ENCODE data around the gene UBA3. TPM values are rescaled to one million over a fixed set of nuclear protein-coding genes. Genes with fewer than 3 reads are reported as not detected.

UBA3 gene
- polyA plus RNA-seq, 3 donors, result 77.1 to 88.5 (median 81.7) TPM

GRCh38 chr3:69032142-69032541 is 48.0 kb downstream of the UBA3 start:
- H3K27ac Mint-ChIP-seq, result peak overlapping the region in 3 of 7 donors; percentile 46 to 91 (median 81)
- Histone ChIP-seq H4K20me1 (ENCODE audit: insufficient read depth, low read length) (no peaks in the 10 kb centered on the region), H3K4me2 (replicated peaks; ENCODE audit: extremely low read depth, low read length, poor library complexity, severe bottlenecking) (no peak overlapping the region), H3K9ac (ENCODE audit: insufficient read depth, low read length, poor library complexity, severe bottlenecking) (no peak overlapping the region), H3K4me1 (ENCODE audit: control insufficient read depth in 1 of 2, insufficient read depth in 2 of 2, low read length in 2 of 2) (peaks cover 13 to 14% of the 10 kb centered on the region in 2 donors), H3K27ac (ENCODE audit: low read depth in 1 of 2, low read length in 2 of 2) (peak overlapping the region in 1 of 2 donors; percentile 63), H3K27me3 (ENCODE audit: control insufficient read depth in 2 of 2, insufficient read depth in 2 of 2, low read length in 2 of 2) (no peaks in the 10 kb centered on the region), H3K4me3 (replicated peaks in 1 of 3; ENCODE audit: low read depth in 2 of 3, low read length in 3 of 3) (no peak overlapping the region), H3K9me3 (replicated peaks in 1 of 2; ENCODE audit: control insufficient read depth in 1 of 2, insufficient read depth in 1 of 2, low read length in 2 of 2) (no peaks in the 10 kb centered on the region), H2AFZ (ENCODE audit: insufficient read depth, low read depth, low read length, poor library complexity, severe bottlenecking) (no peak overlapping the region), H3K36me3 (replicated peaks in 1 of 2; ENCODE audit: control insufficient read depth in 1 of 2, insufficient read depth in 2 of 2, low read length in 2 of 2) (peaks cover 83 to 92% of the 10 kb centered on the region in 2 donors), H3K79me2 (ENCODE audit: insufficient read depth, low read length) (peaks cover 10% of the 10 kb centered on the region)
- no CpG with 5 or more reads among the region's 2 CpGs for WGBS (ENCODE audit: insufficient coverage)
- H3K4me3 Mint-ChIP-seq, result no peak overlapping the region
- peaks cover 0 to 2% (median 0%) of the 10 kb centered on the region in 3 donors for H3K27me3 Mint-ChIP-seq (ENCODE audit: low read depth in 3 of 3)
- no peak for DNase-seq
- no peak for TF ChIP-seq CTCF (IDR thresholded peaks at IDR 0.05)
- peaks cover 8% of the 10 kb centered on the region for H3K4me1 Mint-ChIP-seq
- no peaks in the 10 kb centered on the region for H3K9me3 Mint-ChIP-seq
- intact Hi-C loops (cut with micrococcal nuclease), result no loop called here
- H3K36me3 Mint-ChIP-seq, result peaks cover 66 to 79% of the 10 kb centered on the region in 2 donors

- no peaks in the 10 kb centered on the region for H3K9me3 ChIP-seq (replicated peaks in 1 of 2; ENCODE audit: control insufficient read depth in 1 of 2, insufficient read depth in 1 of 2, low read length in 2 of 2)
- no peak overlapping the region for H3K4me2 ChIP-seq (replicated peaks; ENCODE audit: extremely low read depth, low read length, poor library complexity, severe bottlenecking)
- TF ChIP-seq CTCF (IDR thresholded peaks at IDR 0.05), result no peak
- Mint-ChIP-seq H3K4me1 (peaks cover 8% of the 10 kb centered on the region), H3K27me3 (ENCODE audit: low read depth in 3 of 3) (peaks cover 0 to 2% (median 0%) of the 10 kb centered on the region in 3 donors), H3K9me3 (no peaks in the 10 kb centered on the region), H3K36me3 (peaks cover 64 to 77% of the 10 kb centered on the region in 2 donors), H3K4me3 (no peak overlapping the region), H3K27ac (no peak overlapping the region)
- DNase-seq, result no peak
- no peak overlapping the region for H3K27ac ChIP-seq (ENCODE audit: low read depth in 1 of 2, low read length in 2 of 2)
- intact Hi-C loops (cut with micrococcal nuclease), result no loop called here
- no CpG with 5 or more reads among the region's 1 CpG for WGBS (ENCODE audit: insufficient coverage)
- no peak overlapping the region for H3K9ac ChIP-seq (ENCODE audit: insufficient read depth, low read length, poor library complexity, severe bottlenecking)
- no peak overlapping the region for H3K4me3 ChIP-seq (replicated peaks in 1 of 3; ENCODE audit: low read depth in 2 of 3, low read length in 3 of 3)
- H2AFZ ChIP-seq (ENCODE audit: insufficient read depth, low read depth, low read length, poor library complexity, severe bottlenecking), result no peak overlapping the region
- no peaks in the 10 kb centered on the region for H4K20me1 ChIP-seq (ENCODE audit: insufficient read depth, low read length)
- H3K27me3 ChIP-seq (ENCODE audit: control insufficient read depth in 2 of 2, insufficient read depth in 2 of 2, low read length in 2 of 2), result no peaks in the 10 kb centered on the region
- peaks cover 83 to 92% of the 10 kb centered on the region in 2 donors for H3K36me3 ChIP-seq (replicated peaks in 1 of 2; ENCODE audit: control insufficient read depth in 1 of 2, insufficient read depth in 2 of 2, low read length in 2 of 2)
- H3K4me1 ChIP-seq (ENCODE audit: control insufficient read depth in 1 of 2, insufficient read depth in 2 of 2, low read length in 2 of 2), result peaks cover 13 to 14% of the 10 kb centered on the region in 2 donors
- peaks cover 7% of the 10 kb centered on the region for H3K79me2 ChIP-seq (ENCODE audit: insufficient read depth, low read length)
Observed at GRCh38 chr3:69031635-69032034, 48.5 kb downstream of the UBA3 start.
